Measurements from ENCODE around the gene COG3.

DNA sequence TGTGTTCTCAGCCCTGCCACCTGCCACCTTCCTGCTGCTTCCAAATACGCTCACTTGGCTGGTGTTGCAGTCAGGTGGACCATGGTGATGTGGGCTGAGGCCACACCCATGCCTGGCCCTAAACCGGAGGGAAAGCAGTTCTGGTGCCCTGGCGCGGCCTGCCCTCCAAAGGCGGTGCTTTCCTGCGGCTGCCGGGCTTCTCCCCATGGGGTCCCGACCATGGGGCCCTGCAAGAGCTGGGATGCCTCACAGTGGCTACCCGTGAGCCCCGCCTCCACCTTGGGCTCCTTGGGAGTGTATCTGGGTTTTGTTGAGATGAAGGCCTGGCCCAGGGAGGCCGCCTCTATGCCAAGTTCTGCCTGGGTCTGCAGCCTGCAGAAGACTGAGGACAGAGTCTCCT is 77.1 kb downstream of the COG3 start:
- TF ChIP-seq POLR2A (IDR thresholded peaks at IDR 0.05), result no peak
- TF ChIP-seq, protein P1, sequence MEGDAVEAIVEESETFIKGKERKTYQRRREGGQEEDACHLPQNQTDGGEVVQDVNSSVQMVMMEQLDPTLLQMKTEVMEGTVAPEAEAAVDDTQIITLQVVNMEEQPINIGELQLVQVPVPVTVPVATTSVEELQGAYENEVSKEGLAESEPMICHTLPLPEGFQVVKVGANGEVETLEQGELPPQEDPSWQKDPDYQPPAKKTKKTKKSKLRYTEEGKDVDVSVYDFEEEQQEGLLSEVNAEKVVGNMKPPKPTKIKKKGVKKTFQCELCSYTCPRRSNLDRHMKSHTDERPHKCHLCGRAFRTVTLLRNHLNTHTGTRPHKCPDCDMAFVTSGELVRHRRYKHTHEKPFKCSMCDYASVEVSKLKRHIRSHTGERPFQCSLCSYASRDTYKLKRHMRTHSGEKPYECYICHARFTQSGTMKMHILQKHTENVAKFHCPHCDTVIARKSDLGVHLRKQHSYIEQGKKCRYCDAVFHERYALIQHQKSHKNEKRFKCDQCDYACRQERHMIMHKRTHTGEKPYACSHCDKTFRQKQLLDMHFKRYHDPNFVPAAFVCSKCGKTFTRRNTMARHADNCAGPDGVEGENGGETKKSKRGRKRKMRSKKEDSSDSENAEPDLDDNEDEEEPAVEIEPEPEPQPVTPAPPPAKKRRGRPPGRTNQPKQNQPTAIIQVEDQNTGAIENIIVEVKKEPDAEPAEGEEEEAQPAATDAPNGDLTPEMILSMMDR (IDR thresholded peaks at IDR 0.05), result no peak
